Measurements from ENCODE around the gene NDUFS7.

DNA sequence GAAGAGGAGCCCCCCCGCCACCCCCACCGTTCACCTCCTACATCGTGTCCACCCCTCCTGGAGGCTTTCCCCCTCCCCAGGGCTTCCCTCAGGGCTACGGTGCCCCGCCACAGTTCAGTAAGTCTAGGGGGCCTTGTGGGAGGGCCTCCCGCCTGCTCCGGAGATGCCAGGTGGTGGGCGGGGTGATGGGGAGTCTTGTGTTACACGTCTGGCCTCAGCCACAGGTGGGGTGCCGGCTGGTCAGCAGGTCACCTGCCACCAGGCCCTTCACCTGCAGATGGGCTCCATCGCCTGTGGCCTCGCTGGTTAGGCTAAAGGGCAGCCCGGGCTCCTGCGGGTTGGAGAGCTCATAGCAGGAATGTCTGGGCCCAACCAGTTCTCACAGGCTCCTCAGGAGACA is 46.5 kb downstream of the NDUFS7 start:
- TF ChIP-seq, protein P1, sequence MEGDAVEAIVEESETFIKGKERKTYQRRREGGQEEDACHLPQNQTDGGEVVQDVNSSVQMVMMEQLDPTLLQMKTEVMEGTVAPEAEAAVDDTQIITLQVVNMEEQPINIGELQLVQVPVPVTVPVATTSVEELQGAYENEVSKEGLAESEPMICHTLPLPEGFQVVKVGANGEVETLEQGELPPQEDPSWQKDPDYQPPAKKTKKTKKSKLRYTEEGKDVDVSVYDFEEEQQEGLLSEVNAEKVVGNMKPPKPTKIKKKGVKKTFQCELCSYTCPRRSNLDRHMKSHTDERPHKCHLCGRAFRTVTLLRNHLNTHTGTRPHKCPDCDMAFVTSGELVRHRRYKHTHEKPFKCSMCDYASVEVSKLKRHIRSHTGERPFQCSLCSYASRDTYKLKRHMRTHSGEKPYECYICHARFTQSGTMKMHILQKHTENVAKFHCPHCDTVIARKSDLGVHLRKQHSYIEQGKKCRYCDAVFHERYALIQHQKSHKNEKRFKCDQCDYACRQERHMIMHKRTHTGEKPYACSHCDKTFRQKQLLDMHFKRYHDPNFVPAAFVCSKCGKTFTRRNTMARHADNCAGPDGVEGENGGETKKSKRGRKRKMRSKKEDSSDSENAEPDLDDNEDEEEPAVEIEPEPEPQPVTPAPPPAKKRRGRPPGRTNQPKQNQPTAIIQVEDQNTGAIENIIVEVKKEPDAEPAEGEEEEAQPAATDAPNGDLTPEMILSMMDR (IDR thresholded peaks at IDR 0.05 in 4 of 5, conservative IDR thresholded peaks at IDR 0.05 in 1 of 5), result no peak
- no peak for TF ChIP-seq POLR2A (IDR thresholded peaks at IDR 0.05)
